GM21390 (cell line): ENCODE results near the gene RASGRF2.

Source experiments
- ATAC-seq: cut with Tn5 transposase; IDR thresholded peaks from one replicate; pipeline ENCODE4 v1.9.1; 2021; ENCODE audit not compliant: unreplicated experiment

Gene RASGRF2

DNA sequence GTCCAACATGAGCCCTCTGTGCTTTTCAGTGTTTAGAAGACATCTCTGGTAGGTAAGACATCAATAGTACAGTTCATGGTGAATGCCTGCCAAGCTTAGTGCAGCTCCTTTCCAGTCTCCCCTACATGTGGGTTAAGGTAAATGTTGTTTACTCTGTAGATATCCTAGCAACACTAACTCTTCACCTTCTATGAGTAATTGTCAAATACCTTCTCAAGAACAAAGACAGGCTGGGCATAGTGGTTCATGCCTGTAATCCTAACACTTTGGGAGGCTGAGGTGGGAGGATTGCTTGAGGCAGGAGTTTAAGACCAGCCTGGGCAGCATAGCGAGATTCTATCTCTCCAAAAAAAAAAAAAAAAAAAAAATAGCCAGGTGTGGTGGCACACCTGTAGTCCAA is 18.7 kb upstream of the RASGRF2 start:
- no peak for ATAC-seq

DNA sequence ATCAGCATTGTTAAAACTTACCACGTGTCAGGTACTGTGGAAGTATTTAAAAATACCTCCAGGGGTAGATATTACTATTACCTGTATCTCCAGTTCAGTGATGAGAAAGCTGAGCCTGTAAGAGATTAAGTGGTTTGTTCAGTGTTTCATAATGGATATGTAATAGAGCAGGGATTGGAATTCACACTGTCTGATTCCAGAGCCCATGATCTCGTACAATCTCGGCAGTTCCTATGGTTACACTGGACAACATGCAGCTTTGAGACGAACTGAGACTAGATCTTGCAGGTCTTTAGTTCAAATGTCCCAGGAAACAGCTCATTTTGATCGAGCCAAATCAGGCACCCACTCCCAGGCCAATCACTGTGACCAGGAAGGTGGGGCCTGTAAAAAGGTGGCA is 8.8 kb upstream of the RASGRF2 start:
- no peak for ATAC-seq

DNA sequence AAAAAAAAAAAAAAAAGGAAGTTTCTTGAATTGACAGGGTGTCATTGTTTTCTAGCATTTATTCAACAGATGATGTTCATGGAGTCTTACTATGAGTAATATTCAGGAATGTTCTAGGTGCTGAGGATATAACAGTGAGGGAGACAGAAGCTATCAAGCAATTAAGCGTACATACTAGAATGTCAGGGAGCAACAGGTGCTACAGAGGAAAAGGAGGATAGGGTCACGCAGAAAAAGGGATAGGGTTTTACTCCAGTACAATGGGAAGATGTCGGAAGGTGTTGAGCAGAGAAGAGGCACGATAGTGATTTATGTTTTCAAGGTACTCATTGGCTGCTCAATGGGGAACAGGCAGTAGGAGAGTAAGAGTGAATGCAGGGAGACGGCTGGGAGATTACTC is 6.6 kb upstream of the RASGRF2 start:
- ATAC-seq: no peak

DNA sequence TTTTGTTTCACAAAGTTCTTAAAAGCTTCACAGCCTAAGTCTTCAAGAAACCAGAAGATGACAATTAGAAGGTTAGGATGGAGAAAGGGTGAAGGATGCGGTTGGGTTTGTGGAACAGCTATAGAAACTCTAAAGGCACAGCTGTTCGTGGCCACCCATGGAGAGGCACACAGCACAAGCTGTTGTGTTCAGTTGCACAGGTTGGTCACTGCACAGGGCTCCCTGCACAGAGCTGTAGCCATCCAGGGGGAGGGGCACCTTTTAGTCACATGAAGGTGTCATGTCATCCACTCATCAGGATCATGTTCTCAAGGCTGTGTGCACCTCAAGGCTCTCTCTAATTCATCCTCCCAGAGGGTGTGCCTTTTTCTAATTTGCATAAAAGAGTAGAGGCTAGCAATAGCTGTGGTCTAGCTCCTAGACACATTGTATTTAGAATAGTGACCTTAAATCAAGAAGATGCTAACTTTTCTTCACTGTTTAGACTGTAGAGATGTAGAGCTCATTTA is 5.0 kb upstream of the RASGRF2 start:
- no peak for ATAC-seq

DNA sequence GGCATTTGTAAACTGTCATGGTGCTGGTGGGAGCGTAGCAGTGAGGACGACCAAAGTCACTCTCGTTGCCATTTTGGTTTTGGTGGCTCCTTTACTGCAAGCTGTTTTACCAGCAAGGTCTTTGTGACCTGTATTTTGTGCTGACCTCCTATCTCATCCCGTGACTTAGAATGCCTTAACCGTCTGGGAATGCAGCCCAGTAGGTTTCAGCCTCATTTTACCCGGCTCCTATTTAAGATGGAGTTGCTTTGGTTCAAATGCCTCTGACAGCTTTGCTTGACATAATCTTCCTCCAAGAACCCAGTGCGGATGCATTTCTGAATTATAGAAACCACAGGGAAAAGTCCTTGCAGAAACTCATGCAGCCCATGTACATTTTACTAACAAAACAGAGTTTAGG is 3.9 kb upstream of the RASGRF2 start:
- no peak for ATAC-seq

DNA sequence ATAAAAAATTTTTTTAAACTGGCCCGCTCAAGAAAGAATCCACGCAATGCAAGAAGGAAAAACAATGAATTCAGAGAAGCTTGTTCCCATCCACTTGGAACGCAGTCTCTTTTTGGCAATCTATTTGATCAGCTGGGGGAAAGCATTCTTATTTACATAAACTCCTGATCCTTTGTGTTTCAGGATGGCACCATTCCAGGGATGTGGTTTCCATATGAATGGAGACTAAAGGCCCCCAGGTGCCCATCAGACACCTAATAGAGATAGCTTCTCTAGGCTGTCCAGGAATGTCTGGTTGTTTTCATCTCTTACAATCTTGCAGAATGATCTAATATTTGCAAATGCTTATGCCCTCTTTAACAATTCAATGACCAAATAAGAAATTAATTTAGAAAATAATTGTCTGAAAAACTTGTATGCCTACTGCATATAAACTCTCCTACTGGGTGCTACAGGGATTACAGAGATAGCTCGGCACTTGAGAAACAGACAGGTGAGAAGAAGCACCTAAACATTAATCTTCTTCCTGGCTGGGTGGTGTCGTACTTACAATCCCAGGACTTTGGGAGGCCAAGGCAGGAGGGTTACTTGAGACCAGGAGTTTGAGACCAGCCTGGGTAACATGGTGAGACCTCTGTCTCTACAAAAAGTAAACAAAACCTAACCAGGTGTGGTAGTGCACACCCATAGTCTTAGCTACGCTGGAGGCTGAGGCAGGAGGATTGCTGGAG is 3.0 kb upstream of the RASGRF2 start:
- no peak for ATAC-seq

DNA sequence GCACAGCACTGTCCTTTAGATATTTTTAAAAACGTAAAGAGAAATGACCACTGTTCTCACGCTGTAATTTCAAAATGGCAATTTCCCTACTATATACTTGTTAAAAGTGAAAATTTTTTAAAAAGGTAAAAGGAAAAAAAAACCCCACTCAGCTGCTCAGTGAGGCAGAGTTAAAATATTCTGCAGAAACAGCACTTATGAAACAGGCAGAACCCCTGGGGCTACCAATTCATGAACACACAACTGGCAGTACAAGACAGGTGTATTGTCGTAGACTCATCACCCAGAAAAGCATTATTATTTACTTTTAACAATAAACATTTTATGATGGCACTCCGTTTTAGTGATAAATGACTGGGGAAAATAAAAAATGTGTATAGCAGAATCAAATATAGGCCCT is 1.5 kb upstream of the RASGRF2 start:
- no peak for ATAC-seq

DNA sequence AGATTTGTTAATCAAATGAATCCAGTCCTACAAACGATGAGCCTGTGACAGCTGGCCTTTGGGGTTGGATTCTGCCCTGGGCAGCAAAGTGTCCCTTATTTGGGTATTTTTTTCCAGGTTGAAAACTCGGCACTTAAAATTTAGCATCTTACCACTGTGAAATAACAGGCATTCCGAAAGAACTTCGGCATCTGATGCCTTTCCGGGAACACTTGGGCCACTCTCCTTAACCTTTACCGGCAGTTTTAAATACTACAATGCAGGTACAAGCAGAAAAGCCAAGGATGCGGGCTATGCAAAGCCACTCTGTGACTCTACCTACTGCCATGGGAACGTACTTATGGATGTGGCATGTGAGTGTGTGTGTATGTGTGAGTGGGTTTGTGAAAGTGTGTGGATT is 1.0 kb upstream of the RASGRF2 start:
- ATAC-seq: no peak

DNA sequence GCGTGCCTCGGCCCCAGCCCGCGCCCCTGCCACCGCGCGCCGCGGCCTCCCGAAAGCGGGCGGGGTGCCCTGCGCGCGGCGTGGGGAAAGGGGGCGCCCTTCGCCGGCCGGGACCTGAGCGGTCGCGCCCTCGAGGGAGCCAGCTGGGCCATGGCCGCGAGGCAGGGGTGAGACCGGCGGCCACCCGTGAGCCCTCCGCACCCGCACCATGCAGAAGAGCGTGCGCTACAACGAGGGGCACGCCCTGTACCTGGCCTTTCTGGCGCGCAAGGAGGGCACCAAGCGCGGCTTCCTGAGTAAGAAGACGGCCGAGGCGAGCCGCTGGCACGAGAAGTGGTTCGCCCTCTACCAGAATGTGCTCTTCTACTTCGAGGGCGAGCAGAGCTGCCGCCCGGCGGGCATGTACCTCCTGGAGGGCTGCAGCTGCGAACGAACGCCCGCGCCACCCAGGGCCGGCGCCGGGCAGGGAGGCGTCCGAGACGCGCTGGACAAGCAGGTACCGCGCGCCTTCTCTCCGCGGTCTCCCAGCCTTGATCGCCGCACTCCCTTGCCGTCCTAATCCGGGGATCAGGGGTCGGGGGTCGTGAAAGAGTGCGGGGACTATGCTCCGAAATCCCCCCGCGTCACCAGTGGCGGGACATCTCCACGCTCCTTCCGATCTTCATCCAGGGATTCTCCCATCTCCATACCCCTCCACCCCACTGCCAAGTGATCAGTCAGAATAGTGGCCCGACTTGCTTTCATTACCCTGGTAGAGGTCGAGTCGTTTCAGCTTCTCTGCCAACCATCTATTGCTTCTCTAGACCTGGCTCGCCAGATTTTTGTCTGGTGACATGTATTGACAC is 590 bp downstream of the RASGRF2 start:
- ATAC-seq: no peak

DNA sequence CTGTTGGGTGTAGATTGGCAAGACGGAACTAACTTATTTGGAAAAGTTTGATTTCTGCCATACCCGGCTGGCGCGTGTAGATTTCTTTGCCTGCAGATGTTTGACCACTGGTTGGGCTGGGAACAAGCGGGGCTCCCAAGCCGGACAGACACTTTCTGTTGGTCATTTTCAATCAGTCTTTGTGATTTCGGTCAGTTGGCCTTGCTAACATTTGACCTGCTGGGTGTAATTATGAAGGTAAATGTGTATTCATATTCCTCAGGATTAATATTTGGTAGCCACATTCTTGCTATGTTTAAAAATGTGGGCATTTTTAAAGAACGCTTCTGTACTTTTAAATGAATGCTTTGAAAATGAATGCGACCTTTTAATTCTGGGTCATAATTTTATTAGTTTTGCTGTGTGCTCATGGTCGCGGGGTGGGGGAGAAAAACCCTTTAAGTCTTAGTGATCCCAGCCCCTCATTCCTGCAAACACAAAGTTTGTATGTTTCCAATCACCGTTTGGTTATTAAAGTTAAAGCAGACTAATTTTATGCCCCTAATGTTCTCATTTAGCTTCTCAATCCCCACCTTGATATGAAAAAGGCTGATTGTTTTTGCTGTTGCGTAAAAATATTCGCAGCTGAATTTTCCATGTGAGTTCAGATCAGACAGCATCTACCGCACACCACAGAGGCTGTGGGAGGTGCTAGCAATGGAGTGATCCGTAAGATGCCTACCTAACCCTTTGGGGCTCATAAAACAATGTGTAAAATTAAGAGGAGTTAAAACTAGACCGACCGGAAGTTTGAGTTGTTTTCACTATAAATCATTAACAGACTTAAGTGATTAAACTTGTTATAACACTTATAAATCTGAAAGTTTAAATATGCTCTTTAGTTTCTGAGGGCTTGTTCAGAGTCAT is 1.5 kb downstream of the RASGRF2 start:
- no peak for ATAC-seq

DNA sequence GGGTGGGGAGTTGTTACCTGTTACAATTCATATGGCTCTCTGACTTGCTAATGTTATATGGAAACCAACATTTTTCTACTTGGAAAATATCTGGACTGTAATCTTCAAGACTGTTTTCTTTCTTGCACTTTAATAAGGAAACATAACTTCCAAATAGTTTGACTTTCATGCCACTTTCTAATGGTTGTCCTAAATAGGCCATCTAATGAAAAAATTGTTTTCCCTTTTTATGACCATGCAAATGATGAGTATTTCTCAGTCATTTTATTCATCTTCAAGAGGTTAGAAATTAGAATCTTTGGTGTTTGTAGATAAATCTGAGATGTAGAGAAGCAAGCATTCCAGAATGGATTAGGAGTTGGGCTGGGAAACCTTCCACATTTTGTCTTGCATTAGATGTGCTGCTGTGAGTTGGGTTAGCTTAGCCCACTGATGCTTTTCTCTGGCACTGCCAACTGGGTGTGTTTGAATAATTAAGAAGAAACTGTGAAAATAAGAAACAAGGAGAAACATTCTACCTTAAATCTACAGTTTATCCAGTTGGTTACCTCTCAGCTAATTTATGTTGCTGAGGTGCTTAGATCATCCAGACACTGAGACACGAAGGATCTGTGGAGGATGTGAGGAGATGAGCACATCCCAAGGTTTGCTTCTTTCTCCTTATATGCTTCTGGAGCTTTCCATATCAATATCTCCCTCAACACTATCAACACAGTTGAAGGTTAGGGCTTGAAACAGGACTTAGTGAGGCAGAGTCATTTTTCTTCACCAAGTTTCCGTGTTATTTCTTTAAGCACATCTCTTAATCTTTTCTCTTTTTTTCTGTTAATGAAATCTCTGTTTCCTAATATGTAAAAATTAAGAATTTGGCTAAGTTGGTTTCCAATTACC is 2.7 kb downstream of the RASGRF2 start:
- ATAC-seq: no peak

DNA sequence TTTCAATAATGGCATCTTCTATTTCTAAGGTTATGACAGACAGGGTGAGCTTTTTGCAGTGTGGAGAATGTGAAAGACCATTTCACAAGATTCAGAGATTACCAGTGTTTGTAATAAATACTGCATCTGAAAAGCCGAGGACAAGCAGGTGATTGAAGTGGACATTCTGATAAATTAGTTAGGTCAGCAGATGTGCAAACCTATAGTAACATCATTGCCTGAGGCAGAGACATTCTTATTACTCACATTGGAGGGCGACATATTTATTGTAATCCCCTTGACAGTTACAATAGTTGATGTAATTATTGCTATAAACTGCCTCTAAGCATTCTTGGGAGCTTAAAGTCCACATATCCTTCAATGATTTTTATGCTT is 3.3 kb downstream of the RASGRF2 start:
- no peak for ATAC-seq

DNA sequence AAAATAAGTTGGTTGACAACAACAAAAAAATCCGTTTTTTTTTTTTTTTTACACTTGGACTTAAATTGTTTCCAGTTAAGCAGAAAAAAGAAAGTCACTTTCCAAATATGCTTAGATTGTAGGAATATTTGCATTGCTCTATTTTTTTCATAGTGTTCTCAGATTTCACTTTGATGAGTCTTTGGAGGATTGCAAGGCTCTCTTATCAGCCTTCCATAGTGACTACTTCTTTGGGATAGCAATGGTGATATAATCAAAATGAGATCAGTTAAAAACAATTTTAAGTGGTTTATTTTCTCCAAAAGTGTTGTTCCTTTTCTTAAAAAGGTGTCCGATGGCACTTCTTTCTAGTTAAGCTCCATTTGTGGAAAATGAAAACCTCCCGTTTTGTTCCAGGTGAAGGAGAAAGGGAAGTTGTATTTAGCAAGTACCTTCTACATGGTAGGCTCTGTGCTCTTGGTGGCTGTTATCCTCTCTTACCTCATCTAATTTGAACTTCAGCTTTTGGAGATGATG is 3.9 kb downstream of the RASGRF2 start:
- ATAC-seq: no peak

DNA sequence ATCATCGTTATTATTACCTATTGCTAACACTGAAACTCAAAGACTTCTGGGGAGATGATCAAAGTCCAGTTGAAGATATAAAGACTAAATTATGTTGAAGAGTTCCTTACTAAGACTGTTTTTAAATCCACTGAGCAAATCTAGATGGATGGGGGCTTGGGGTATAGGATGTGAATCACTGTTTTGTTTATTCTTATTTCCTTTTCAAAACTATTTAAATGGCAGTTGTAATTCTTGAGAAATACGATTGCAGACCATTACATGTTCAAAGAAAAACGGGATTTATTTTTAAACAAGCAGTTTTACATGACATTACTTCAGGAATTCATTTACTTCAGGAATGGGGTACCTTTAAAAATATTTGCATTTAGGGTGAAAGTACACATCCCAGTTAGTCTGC is 4.3 kb downstream of the RASGRF2 start:
- no peak for ATAC-seq

DNA sequence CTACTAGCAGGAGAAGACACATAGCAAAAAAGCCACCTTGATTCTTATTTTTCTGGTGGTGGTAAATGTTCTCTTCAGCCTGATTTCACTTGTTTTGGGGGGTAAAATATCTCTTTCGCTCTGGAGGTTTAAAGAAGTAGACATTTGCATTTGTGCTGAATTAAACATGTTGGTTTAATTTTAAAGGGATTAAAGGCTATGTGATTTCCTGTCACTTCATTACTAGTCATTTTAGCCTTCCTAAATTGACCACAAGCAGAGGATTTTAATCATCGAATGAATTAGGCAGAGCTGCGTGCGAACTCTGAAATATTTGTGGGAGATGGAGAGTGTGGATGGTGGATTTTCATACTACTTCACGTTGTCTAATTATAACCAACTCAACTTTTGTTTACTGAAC is 4.8 kb downstream of the RASGRF2 start:
- ATAC-seq: no peak

DNA sequence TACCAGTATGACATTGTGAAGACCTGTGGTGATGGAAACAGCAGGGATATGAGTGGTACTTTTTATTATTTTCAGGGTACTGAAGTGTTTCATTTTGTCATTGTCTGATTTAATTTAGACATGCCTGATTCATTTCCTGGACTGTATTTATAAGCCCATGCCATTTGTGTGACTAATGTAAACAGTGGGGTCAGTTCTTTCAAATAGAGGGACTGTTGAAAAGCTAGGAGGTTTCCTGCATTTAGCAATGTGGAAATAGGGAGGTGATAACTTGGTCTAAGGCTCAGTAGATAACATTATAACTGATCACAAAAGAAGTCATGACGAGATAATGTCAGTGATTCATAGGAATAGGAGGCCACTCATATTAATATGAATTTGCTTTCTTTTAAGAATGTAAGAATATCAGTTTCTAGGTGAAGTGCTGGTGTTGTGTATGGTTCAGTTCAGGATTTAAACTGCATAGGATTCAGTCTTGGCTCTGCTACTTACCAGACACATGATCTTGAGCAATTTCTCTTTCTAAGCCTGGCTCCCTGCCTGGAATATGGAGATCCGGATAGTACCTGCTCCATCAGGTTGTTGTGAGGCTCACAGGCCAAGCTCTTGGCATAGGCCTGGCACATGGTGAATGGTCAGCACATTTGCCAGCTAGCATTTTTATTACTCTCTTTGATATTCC is 7.5 kb downstream of the RASGRF2 start:
- no peak for ATAC-seq

DNA sequence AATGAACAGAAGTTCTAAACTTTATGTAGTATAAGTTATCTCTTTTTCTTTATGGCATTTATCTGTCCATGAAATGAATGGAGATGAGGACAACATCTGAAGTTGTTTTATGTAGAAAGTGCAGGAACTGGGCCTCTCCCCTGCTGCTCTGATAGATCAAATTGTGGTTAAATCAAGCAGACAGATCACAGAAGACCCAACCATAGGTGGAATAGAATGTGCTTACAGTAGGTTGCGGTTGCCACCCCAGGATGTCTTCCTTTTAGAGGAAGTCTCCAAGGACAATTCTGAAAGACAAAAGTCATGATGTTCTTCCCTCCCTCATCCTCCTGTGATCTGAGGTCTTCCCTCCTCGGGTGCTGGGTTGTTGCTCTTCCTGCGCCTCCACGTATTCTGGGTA is 12.9 kb downstream of the RASGRF2 start:
- ATAC-seq: no peak

DNA sequence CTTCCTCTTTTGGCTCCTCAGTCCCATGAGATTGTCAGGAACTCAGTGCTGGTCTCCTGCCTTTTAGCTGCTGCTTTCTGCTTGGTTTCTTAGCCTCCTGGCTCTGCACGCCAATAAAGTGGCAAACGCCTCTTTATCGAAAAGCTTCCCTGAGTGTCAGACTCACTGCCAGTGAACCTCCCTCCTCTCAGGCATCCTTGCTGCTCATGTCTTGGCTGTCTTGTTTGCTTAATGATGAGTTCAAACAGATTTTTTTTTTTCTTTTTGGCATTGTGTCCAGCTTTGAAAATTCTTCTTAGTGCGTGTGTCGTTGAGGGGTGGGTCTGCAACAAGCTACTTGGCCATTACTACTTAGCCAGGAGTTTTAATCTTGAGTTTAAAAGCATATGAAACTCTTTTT is 14.9 kb downstream of the RASGRF2 start:
- ATAC-seq: no peak

DNA sequence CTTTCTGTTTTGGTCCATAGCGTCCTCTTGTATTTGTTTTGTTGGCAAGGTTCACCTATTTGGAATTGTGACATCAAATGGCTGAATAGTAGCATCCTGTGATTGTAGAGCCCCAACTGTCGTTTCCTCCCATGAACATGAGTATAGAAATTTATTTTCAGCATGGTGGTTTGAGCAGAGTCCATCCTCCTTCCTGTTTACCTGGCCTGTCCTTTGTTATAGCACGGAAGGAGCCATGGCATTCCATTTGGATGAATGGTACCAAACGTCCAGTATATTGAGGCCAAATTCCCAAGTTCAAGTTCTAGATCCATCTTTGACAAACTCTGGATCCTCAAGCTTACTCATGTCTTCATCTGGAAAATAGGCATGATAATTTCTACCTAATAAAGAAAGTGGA is 16.8 kb downstream of the RASGRF2 start:
- ATAC-seq: no peak

DNA sequence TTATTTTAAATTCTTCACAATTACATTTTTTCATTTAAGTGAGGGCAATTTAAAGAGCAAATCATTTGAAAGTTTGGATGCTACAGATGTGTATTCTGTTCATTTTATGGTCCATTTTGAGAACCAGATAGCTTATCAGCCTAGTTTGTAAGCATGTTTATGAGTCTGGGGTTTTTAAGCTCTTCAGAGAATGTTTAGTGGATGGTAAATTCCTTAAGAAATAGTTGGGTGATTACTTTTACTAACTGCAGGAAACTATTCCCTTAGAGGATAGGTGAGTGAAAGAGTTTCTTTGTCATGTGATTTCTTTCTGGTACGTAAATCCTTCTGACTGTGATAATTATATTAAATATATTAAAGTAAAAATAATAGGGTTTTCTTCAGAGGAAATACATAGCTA is 17.6 kb downstream of the RASGRF2 start:
- ATAC-seq: no peak
